ENCODE results near the gene TRPV2. TPM values are rescaled to one million over a fixed set of nuclear protein-coding genes. Genes with fewer than 3 reads are reported as not detected.
"Not testable (repeated sequence)": the region's sequence is repeated elsewhere in the genome, so short reads cannot be mapped to it uniquely, and the experiment has no call there.

TRPV2 gene
- total and polyA plus RNA-seq, 9 of the 15 experiments (the other 6 are each of a cell fraction or from before 2014, with no cell fraction given), result 10.0 to 97.5 (median 30.3) TPM

- BruUV-seq (replicated peaks); TF ChIP-seq JUND (tag; IDR thresholded peaks at IDR 0.05; ENCODE audit: borderline replicate concordance, low read depth, low read length): not testable (repeated sequence)
- peak; percentile 77 for TF ChIP-seq ZNF316 (IDR thresholded peaks at IDR 0.05)
- TF ChIP-seq C11orf30 (IDR thresholded peaks at IDR 0.05; ENCODE audit: low read depth), result peak; percentile 84
- TF ChIP-seq MAFK (IDR thresholded peaks at IDR 0.05; ENCODE audit: low read length), result peak; percentile 30; the same call in 1 of the 2 replicates
- peak; percentile 5; the same call in 1 of the 2 replicates for TF ChIP-seq JUND (IDR thresholded peaks at IDR 0.05; ENCODE audit: borderline replicate concordance, low read depth, low read length)
- peak; percentile 80 for TF ChIP-seq MAFG (tag; conservative IDR thresholded peaks at IDR 0.05)
- TF ChIP-seq ZNF121 (CRISPR knock-in tag; conservative IDR thresholded peaks at IDR 0.05), result 0 out of 2 replicates have a peak, but pooled peaks have one; percentile 1
- peak; percentile 90 for TF ChIP-seq NFE2 (IDR thresholded peaks at IDR 0.05; ENCODE audit: low read depth)
- H3K27ac ChIP-seq (ENCODE audit: extremely low read depth, low read depth, low read length), result peak overlapping the region; percentile 40; the same call in 2 of the 3 replicates
Observed at GRCh38 chr17:16396693-16397092, 18.7 kb upstream of the TRPV2 start.

More at GRCh38 chr17:16396693-16397092, 18.7 kb upstream of the TRPV2 start:
- H3K79me2 ChIP-seq (ENCODE audit: control insufficient read depth, insufficient read depth, low read length); H3K36me3 ChIP-seq (ENCODE audit: control insufficient read depth, insufficient read depth, low read length); H3K9ac ChIP-seq (ENCODE audit: insufficient read depth in 1 of 2, low read depth in 2 of 2, low read length in 2 of 2); CTCF ChIA-PET (ENCODE audit: low intra/inter-chr PET ratio); H2AFZ ChIP-seq (ENCODE audit: low read depth, low read length); H3K4me3 ChIP-seq; in situ Hi-C loops (cut with MboI); H3K4me2 ChIP-seq (ENCODE audit: insufficient read depth, low read length); H3K9me1 ChIP-seq (ENCODE audit: control insufficient read depth, insufficient read depth, low read length); H4K20me1 ChIP-seq (replicated peaks; ENCODE audit: control insufficient read depth, insufficient read depth, low read length); intact Hi-C loops (cut with micrococcal nuclease); H3K27me3 ChIP-seq (ENCODE audit: control insufficient read depth in 2 of 2, insufficient read depth in 2 of 2, low read length in 2 of 2); H3K9me3 ChIP-seq (replicated peaks; ENCODE audit: control insufficient read depth, insufficient read depth, low read depth, low read length): not testable (repeated sequence)
- 10% methylated on average over 2 of the region's 2 CpGs for WGBS (ENCODE audit: insufficient coverage, low coverage, missing lambda C conversion rate)
- POLR2A ChIA-PET, result interaction anchor here (1.6 to 2.5 kb wide), 2 partner anchors 14 to 16 kb away, joined by 6 to 13 read pairs; partner anchors contain the start of gene UBB
- DNase-seq (ENCODE audit: extremely low read depth in 1 of 4, low spot score in 3 of 4) (peak in 2 of 4 experiments; percentile 3 to 68), FAIRE-seq (peak; percentile 92), ATAC-seq (peak; percentile 77)
- peaks cover 2 to 21% of the 10 kb centered on the region in 2 experiments; a peak in 4 of 5 replicates for H3K4me1 ChIP-seq (replicated peaks in 1 of 2; ENCODE audit: control insufficient read depth in 2 of 2, insufficient read depth in 2 of 2, low read length in 2 of 2)
